K562 (cell line): ENCODE results near the gene B3GAT3. TPM values are rescaled to one million over a fixed set of nuclear protein-coding genes. Genes with fewer than 3 reads are reported as not detected.

Experiments
- BDP1 ChIP-seq: IDR thresholded peaks from 3 replicates; pipeline ENCODE4 v1.6.1; 2011; ENCODE audit not compliant: insufficient read length, insufficient read depth
- BRF1 ChIP-seq: IDR thresholded peaks from 3 replicates; pipeline ENCODE4 v1.6.1; 2011; ENCODE audit warnings: borderline replicate concordance, mild to moderate bottlenecking; ENCODE audit not compliant: insufficient read length; ENCODE audit errors: extremely low read depth
- DDX20 ChIP-seq: fragments of 450-650 bp; IDR thresholded peaks from 2 replicates; pipeline ENCODE4 v1.6.1; 2016; ENCODE audit warnings: missing genetic modification characterization, low read depth, mild to moderate bottlenecking, missing compliant biosample characterization, moderate library complexity
- FOXJ3 ChIP-seq: sonication (generic); formaldehyde crosslinking; IDR thresholded peaks from 2 replicates; pipeline ENCODE4 v1.4.0; 2020; ENCODE audit warnings: mild to moderate bottlenecking, missing genetic modification reagents
- HSF4 ChIP-seq: fragments of 250-450 bp; sonication (Bioruptor Pico); IDR thresholded peaks from 2 replicates; pipeline ENCODE4 v2.1.2; 2022; ENCODE audit warnings: mild to moderate bottlenecking, moderate library complexity, borderline replicate concordance
- KDM5B ChIP-seq: fragments of 200-600 bp; sonication (generic); IDR thresholded peaks from 2 replicates; pipeline ENCODE4 v1.6.1; 2012; ENCODE audit warnings: low read depth, mild to moderate bottlenecking, moderate library complexity, low read length, control low read depth, inconsistent platforms; ENCODE audit not compliant: insufficient replicate concordance
- LEF1 ChIP-seq: fragments of 450-650 bp; IDR thresholded peaks from 2 replicates; pipeline ENCODE4 v1.6.1; 2016; ENCODE audit warnings: mild to moderate bottlenecking
- MCM5 ChIP-seq: fragments of 450-650 bp; IDR thresholded peaks from 2 replicates; pipeline ENCODE4 v1.6.1; 2016; ENCODE audit warnings: low read depth
- MTA3 ChIP-seq: fragments of 450-650 bp; formaldehyde crosslinking; IDR thresholded peaks from 2 replicates; pipeline ENCODE4 v1.6.1; 2017; ENCODE audit warnings: mild to moderate bottlenecking, borderline replicate concordance
- NCOA1 ChIP-seq: fragments of 450-650 bp; IDR thresholded peaks from 2 replicates; pipeline ENCODE4 v1.6.1; 2016; ENCODE audit warnings: low read depth
- PHB ChIP-seq: fragments of 250-450 bp; sonication (Bioruptor Pico); IDR thresholded peaks from 2 replicates; pipeline ENCODE4 v1.5.0; 2021
- PHF21A ChIP-seq: fragments of 450-650 bp; IDR thresholded peaks from 2 replicates; pipeline ENCODE4 v1.6.1; 2017; ENCODE audit warnings: low read depth, borderline replicate concordance
- POLR2B ChIP-seq: fragments of 450-650 bp; IDR thresholded peaks from 2 replicates; pipeline ENCODE4 v1.6.1; 2018; ENCODE audit warnings: low read depth; ENCODE audit not compliant: partially characterized antibody
- POLR2G ChIP-seq: fragments of 200-400 bp; formaldehyde crosslinking; IDR thresholded peaks from 2 replicates; pipeline ENCODE4 v1.6.1; 2017; ENCODE audit warnings: low read depth, mild to moderate bottlenecking, antibody characterized with exemption, low read length, moderate library complexity
- PURB ChIP-seq: sonication (generic); formaldehyde crosslinking; IDR thresholded peaks from 2 replicates; pipeline ENCODE4 v1.9.0; 2021; ENCODE audit warnings: low read depth, mild to moderate bottlenecking, missing genetic modification reagents
- RHOXF2B ChIP-seq: fragments of 250-450 bp; sonication (Bioruptor Pico); conservative IDR thresholded peaks from 2 replicates; pipeline ENCODE4 v1.5.1; 2021
- SIX5 ChIP-seq, 2 experiments: IDR thresholded peaks; 2 replicates each; pipeline ENCODE4 v1.6.1; 2011; ENCODE audit warnings: low read length in 2 of 2, borderline replicate concordance in 1 of 2, low read depth in 1 of 2, mild to moderate bottlenecking in 1 of 2, moderate library complexity in 1 of 2; ENCODE audit not compliant: insufficient read depth in 1 of 2
- SRF ChIP-seq, 2 experiments: fragments of 250-450, 450-650 bp in 1 of 2; sonication (Bioruptor Pico) in 1 of 2; sonication (generic) in 1 of 2; formaldehyde crosslinking; IDR thresholded peaks; 2 replicates each; pipeline versions ENCODE4 v1.5.0 to v1.5.1; 2020 to 2022; ENCODE audit warnings: mild to moderate bottlenecking in 1 of 2, missing genetic modification reagents in 1 of 2
- TBP ChIP-seq: optimal IDR thresholded peaks from 2 replicates; pipeline ENCODE3; 2011; ENCODE audit warnings: low read depth, low read length, improper control_type of control experiment
- WHSC1 ChIP-seq: IDR thresholded peaks from one replicate; pipeline ENCODE4 v1.6.1; 2012; ENCODE audit warnings: low read length, control low read depth, inconsistent platforms
- ZNF165 ChIP-seq: fragments of 250-450 bp; sonication (Bioruptor Pico); IDR thresholded peaks from 2 replicates; pipeline ENCODE4 v1.4.0; 2020; ENCODE audit warnings: borderline replicate concordance
- ZNF395 ChIP-seq: fragments of 200-800 bp; sonication (Bioruptor generic); IDR thresholded peaks from 2 replicates; pipeline ENCODE4 v1.6.1; 2017; ENCODE audit warnings: missing genetic modification characterization, missing compliant biosample characterization
- polyA plus RNA-seq, 8 experiments: library from polyadenylated mRNA; depleted of rRNA in 4 of 8; stranded (reverse) in 5 of 8; unstranded in 3 of 8; fragments of >200 nt; fragmentation: Nextera tagmentation in 2 of 8; fragmentation: Illumina TruSeq in 1 of 8; extraction: Ambion mirVana in 2 of 8; extraction: Trizol in 1 of 8; gene quantifications; 2 replicates each; pipeline versions ENCODE4 v1.2.1 to v1.2.3, GENCODE V29; 2011 to 2014; ENCODE audit warnings: inconsistent platforms in 1 of 8, missing spikeins in 1 of 8
- total RNA-seq, 7 experiments: library from RNA; depleted of rRNA in 6 of 7; stranded (reverse); fragments of >200 nt in 6 of 7; fragmentation: Illumina TruSeq in 2 of 7; extraction: Trizol in 2 of 7; gene quantifications; 2 replicates each; pipeline versions ENCODE4 v1.2.1 to v1.2.3, GENCODE V29; 2011 to 2021; ENCODE audit warnings: low replicate concordance in 1 of 7
- TF ChIP-seq, protein P1 (sequence below): fragments of 450-650 bp; IDR thresholded peaks from 2 replicates; pipeline ENCODE4 v1.6.1; 2016; ENCODE audit warnings: borderline replicate concordance

B3GAT3 gene
- total and polyA plus RNA-seq, 9 of the 15 experiments (the other 6 are each of a cell fraction or from before 2014, with no cell fraction given) = 0.30 to 64.0 (median 21.4) TPM

- TF ChIP-seq DDX20 (tag) (no peak), BRF1 (no peak), ZNF165 (no peak), LEF1 (no peak), RHOXF2B (CRISPR knock-in tag) (no peak), BDP1 (no peak), FOXJ3 (no peak), POLR2G (peak; percentile 93), PHB (CRISPR knock-in tag) (0 out of 2 replicates have a peak, but pooled peaks have one; percentile 42), KDM5B (peak; percentile 50), MCM5 (no peak), POLR2B (peak; percentile 78), TBP (peak; percentile 50), WHSC1 (no peak), SRF (CRISPR knock-in tag; IDR thresholded peaks at IDR 0.05) (peak in 1 of 2 experiments; percentile 45; a peak in 2 of 4 replicates), NCOA1 (peak; percentile 82; the same call in 1 of the 2 replicates), ZNF395 (peak; percentile 84), SIX5 (IDR thresholded peaks at IDR 0.05; ENCODE audit: borderline replicate concordance in 1 of 2, insufficient read depth in 1 of 2, low read depth in 1 of 2, low read length in 2 of 2) (no peak), PHF21A (no peak), MTA3 (peak; percentile 74; the same call in 1 of the 2 replicates), PURB (no peak), HSF4 (CRISPR knock-in tag) (no peak)
- TF ChIP-seq, protein P1, sequence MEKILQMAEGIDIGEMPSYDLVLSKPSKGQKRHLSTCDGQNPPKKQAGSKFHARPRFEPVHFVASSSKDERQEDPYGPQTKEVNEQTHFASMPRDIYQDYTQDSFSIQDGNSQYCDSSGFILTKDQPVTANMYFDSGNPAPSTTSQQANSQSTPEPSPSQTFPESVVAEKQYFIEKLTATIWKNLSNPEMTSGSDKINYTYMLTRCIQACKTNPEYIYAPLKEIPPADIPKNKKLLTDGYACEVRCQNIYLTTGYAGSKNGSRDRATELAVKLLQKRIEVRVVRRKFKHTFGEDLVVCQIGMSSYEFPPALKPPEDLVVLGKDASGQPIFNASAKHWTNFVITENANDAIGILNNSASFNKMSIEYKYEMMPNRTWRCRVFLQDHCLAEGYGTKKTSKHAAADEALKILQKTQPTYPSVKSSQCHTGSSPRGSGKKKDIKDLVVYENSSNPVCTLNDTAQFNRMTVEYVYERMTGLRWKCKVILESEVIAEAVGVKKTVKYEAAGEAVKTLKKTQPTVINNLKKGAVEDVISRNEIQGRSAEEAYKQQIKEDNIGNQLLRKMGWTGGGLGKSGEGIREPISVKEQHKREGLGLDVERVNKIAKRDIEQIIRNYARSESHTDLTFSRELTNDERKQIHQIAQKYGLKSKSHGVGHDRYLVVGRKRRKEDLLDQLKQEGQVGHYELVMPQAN = peak; percentile 98
Observed at GRCh38 chr11:62621567-62622470, at the start of gene B3GAT3 (continued).
